ENCODE data around the gene CADM2. TPM values are rescaled to one million over a fixed set of nuclear protein-coding genes. Genes with fewer than 3 reads are reported as not detected.

CADM2 gene
- total RNA-seq, 1 donor from 2014 or later, result 4.2 TPM

DNA sequence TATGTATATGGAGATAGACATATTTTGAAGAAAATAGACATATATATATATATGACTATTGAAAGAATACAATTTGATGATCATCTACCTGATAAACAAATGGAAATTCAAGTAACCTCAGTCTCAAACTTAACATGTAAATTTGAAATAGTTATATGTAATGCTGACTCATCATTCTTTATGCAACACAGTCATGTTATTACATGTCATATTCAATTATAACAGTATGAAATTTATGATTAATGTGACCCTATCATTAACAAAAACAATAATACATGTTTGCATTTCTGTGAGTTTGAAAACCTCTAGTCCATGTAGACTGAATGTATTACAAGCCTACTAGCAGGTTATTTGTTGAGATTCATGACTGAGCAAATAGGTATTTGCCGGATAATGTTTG, 204.1 kb downstream of the CADM2 start:
- Histone ChIP-seq H3K27me3 (ENCODE audit: control insufficient read depth in 3 of 3, insufficient read depth in 3 of 3, low read length in 3 of 3) (no peaks in the 10 kb centered on the region), H3K9me3 (ENCODE audit: control insufficient read depth in 3 of 3, low read length in 3 of 3) (no peaks in the 10 kb centered on the region), H3K4me1 (ENCODE audit: control insufficient read depth in 3 of 3, insufficient read depth in 3 of 3, low read length in 3 of 3) (no peaks in the 10 kb centered on the region)

GRCh38 chr3:85164436-85164835, 205.6 kb downstream of the CADM2 start:
- Histone ChIP-seq H3K9me3 (ENCODE audit: control insufficient read depth in 3 of 3, low read length in 3 of 3) (no peaks in the 10 kb centered on the region), H3K4me1 (ENCODE audit: control insufficient read depth in 3 of 3, insufficient read depth in 3 of 3, low read length in 3 of 3) (no peaks in the 10 kb centered on the region), H3K9ac (ENCODE audit: low read depth in 1 of 3, low read length in 3 of 3) (no peak overlapping the region), H3K27ac (ENCODE audit: low read depth, low read length) (no peak overlapping the region), H3K4me3 (ENCODE audit: low read length in 3 of 3) (no peak overlapping the region), H3K36me3 (ENCODE audit: control insufficient read depth in 3 of 3, insufficient read depth in 3 of 3, low read length in 3 of 3) (no peaks in the 10 kb centered on the region), H3K27me3 (ENCODE audit: control insufficient read depth in 3 of 3, insufficient read depth in 3 of 3, low read length in 3 of 3) (no peaks in the 10 kb centered on the region)

More for the DNA sequence above, 204.1 kb downstream of the CADM2 start:
- Histone ChIP-seq H3K36me3 (ENCODE audit: control insufficient read depth in 3 of 3, insufficient read depth in 3 of 3, low read length in 3 of 3) (no peaks in the 10 kb centered on the region), H3K9ac (ENCODE audit: low read depth in 1 of 3, low read length in 3 of 3) (no peak overlapping the region), H3K4me3 (ENCODE audit: low read length in 3 of 3) (no peak overlapping the region), H3K27ac (ENCODE audit: low read depth, low read length) (no peak overlapping the region)

DNA sequence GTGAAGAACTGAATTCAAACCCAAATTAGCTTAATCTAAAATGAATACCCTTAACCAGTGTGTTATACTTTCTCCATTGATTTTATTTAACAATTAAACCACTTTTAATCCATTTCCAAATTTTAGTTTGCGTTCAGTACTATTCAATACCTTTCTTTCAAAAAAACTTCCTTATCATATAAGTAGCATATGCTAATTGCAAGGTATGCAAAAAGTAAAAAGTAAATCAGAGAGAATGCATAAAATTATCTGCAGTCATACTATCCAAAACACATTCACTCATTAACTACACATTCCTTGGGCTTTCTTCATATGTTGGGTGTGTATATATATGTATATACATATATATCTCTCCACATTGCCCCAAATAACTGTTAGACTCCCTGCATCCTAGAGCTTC, 208.8 kb downstream of the CADM2 start:
- Histone ChIP-seq H3K4me3 (ENCODE audit: low read length in 3 of 3) (no peak overlapping the region), H3K27ac (ENCODE audit: low read depth, low read length) (no peak overlapping the region), H3K4me1 (ENCODE audit: control insufficient read depth in 3 of 3, insufficient read depth in 3 of 3, low read length in 3 of 3) (no peaks in the 10 kb centered on the region), H3K27me3 (ENCODE audit: control insufficient read depth in 3 of 3, insufficient read depth in 3 of 3, low read length in 3 of 3) (no peaks in the 10 kb centered on the region), H3K9ac (ENCODE audit: low read depth in 1 of 3, low read length in 3 of 3) (no peak overlapping the region), H3K36me3 (ENCODE audit: control insufficient read depth in 3 of 3, insufficient read depth in 3 of 3, low read length in 3 of 3) (no peaks in the 10 kb centered on the region), H3K9me3 (ENCODE audit: control insufficient read depth in 3 of 3, low read length in 3 of 3) (no peaks in the 10 kb centered on the region)

DNA sequence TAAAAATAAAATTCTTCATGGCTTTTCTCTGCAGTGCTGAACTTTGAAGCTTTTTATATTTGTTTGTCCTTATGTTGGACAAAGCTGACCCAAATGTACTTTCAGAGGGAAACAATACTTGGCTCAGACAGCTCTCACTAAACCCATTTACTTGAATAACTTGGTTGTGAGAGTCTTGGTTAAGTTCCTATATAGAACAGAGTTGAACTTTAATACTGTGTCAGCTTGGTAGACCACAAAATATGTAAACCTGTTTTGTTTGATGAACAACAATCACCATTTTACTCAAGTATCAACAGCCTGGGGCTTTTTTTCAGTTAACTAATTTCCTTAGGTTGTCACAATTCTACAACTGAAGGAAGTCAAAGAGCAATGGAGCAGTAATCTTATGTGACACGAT, 211.9 kb downstream of the CADM2 start:
- no peak overlapping the region for H3K27ac ChIP-seq (ENCODE audit: low read depth, low read length)
- H3K9ac ChIP-seq (ENCODE audit: low read depth in 1 of 3, low read length in 3 of 3), result no peak overlapping the region
- no peaks in the 10 kb centered on the region for H3K27me3 ChIP-seq (ENCODE audit: control insufficient read depth in 3 of 3, insufficient read depth in 3 of 3, low read length in 3 of 3)

DNA sequence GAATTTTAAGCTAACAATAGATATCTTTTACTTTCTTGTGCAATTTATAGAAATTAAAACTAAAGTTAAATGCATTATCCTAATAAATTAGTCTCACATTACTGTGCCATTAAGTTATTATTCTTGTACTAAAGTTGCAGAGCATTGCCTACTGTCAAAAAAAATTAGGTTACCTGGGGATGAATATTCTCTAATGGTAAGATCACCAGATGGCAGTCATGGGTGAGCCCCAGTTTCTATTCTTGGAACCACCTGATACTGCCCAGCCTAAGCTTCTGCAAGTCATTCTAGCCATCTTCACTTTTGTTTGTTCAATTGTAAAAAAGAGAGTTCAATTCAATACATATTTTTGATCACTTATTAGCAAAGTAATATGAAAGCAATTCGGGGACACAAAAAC, 213.2 kb downstream of the CADM2 start:
- Histone ChIP-seq H3K27ac (ENCODE audit: low read depth, low read length) (no peak overlapping the region), H3K4me1 (ENCODE audit: control insufficient read depth in 3 of 3, insufficient read depth in 3 of 3, low read length in 3 of 3) (no peaks in the 10 kb centered on the region), H3K4me3 (ENCODE audit: low read length in 3 of 3) (no peak overlapping the region), H3K36me3 (ENCODE audit: control insufficient read depth in 3 of 3, insufficient read depth in 3 of 3, low read length in 3 of 3) (no peaks in the 10 kb centered on the region), H3K9ac (ENCODE audit: low read depth in 1 of 3, low read length in 3 of 3) (no peak overlapping the region), H3K9me3 (ENCODE audit: control insufficient read depth in 3 of 3, low read length in 3 of 3) (no peaks in the 10 kb centered on the region), H3K27me3 (ENCODE audit: control insufficient read depth in 3 of 3, insufficient read depth in 3 of 3, low read length in 3 of 3) (no peaks in the 10 kb centered on the region)

More for the DNA sequence above, 211.9 kb downstream of the CADM2 start:
- no peaks in the 10 kb centered on the region for H3K9me3 ChIP-seq (ENCODE audit: control insufficient read depth in 3 of 3, low read length in 3 of 3)
- no peaks in the 10 kb centered on the region for H3K4me1 ChIP-seq (ENCODE audit: control insufficient read depth in 3 of 3, insufficient read depth in 3 of 3, low read length in 3 of 3)
- no peak overlapping the region for H3K4me3 ChIP-seq (ENCODE audit: low read length in 3 of 3)
- H3K36me3 ChIP-seq (ENCODE audit: control insufficient read depth in 3 of 3, insufficient read depth in 3 of 3, low read length in 3 of 3), result no peaks in the 10 kb centered on the region

- H3K27me3 ChIP-seq (ENCODE audit: control insufficient read depth in 3 of 3, insufficient read depth in 3 of 3, low read length in 3 of 3), result no peaks in the 10 kb centered on the region
- H3K36me3 ChIP-seq (ENCODE audit: control insufficient read depth in 3 of 3, insufficient read depth in 3 of 3, low read length in 3 of 3), result no peaks in the 10 kb centered on the region
- H3K27ac ChIP-seq (ENCODE audit: low read depth, low read length), result no peak overlapping the region
- no peaks in the 10 kb centered on the region for H3K4me1 ChIP-seq (ENCODE audit: control insufficient read depth in 3 of 3, insufficient read depth in 3 of 3, low read length in 3 of 3)
- no peak overlapping the region for H3K9ac ChIP-seq (ENCODE audit: low read depth in 1 of 3, low read length in 3 of 3)
- H3K4me3 ChIP-seq (ENCODE audit: low read length in 3 of 3), result no peak overlapping the region
- no peaks in the 10 kb centered on the region for H3K9me3 ChIP-seq (ENCODE audit: control insufficient read depth in 3 of 3, low read length in 3 of 3)
Measured at GRCh38 chr3:85176799-85177198, 218.0 kb downstream of the CADM2 start.

GRCh38 chr3:85182975-85183752, 224.4 kb downstream of the CADM2 start:
- no peak overlapping the region for H3K4me3 ChIP-seq (ENCODE audit: low read length in 3 of 3)
- no peak overlapping the region for H3K9ac ChIP-seq (ENCODE audit: low read depth in 1 of 3, low read length in 3 of 3)
- H3K4me1 ChIP-seq (ENCODE audit: control insufficient read depth in 3 of 3, insufficient read depth in 3 of 3, low read length in 3 of 3), result no peaks in the 10 kb centered on the region
- no peaks in the 10 kb centered on the region for H3K27me3 ChIP-seq (ENCODE audit: control insufficient read depth in 3 of 3, insufficient read depth in 3 of 3, low read length in 3 of 3)
- no peaks in the 10 kb centered on the region for H3K9me3 ChIP-seq (ENCODE audit: control insufficient read depth in 3 of 3, low read length in 3 of 3)
- H3K27ac ChIP-seq (ENCODE audit: low read depth, low read length), result no peak overlapping the region
- H3K36me3 ChIP-seq (ENCODE audit: control insufficient read depth in 3 of 3, insufficient read depth in 3 of 3, low read length in 3 of 3), result no peaks in the 10 kb centered on the region

DNA sequence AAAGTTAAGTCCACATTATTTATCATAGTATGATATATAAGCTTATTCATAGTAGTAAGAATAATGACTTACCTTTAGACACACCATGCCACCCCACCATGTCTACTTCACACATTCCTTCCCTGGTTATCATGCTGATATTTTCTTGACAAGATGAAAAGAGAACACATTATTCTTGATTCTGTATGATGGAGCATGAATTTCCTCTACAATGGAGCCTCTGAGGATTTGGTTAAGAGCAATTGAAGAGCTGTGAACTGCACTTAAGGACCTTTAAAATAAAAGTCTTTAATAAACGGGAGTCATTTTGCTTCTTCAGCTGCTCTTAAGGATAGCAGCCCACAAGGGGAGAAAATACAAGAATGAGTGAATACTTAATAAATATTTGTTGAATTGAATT, 226.7 kb downstream of the CADM2 start:
- Histone ChIP-seq H3K9me3 (ENCODE audit: control insufficient read depth in 3 of 3, low read length in 3 of 3) (no peaks in the 10 kb centered on the region), H3K27ac (ENCODE audit: low read depth, low read length) (no peak overlapping the region), H3K4me3 (ENCODE audit: low read length in 3 of 3) (no peak overlapping the region), H3K9ac (ENCODE audit: low read depth in 1 of 3, low read length in 3 of 3) (no peak overlapping the region), H3K4me1 (ENCODE audit: control insufficient read depth in 3 of 3, insufficient read depth in 3 of 3, low read length in 3 of 3) (no peaks in the 10 kb centered on the region), H3K27me3 (ENCODE audit: control insufficient read depth in 3 of 3, insufficient read depth in 3 of 3, low read length in 3 of 3) (no peaks in the 10 kb centered on the region), H3K36me3 (ENCODE audit: control insufficient read depth in 3 of 3, insufficient read depth in 3 of 3, low read length in 3 of 3) (no peaks in the 10 kb centered on the region)

GRCh38 chr3:85189731-85190130, 230.9 kb downstream of the CADM2 start:
- no peaks in the 10 kb centered on the region for H3K36me3 ChIP-seq (ENCODE audit: control insufficient read depth in 3 of 3, insufficient read depth in 3 of 3, low read length in 3 of 3)
- no peaks in the 10 kb centered on the region for H3K27me3 ChIP-seq (ENCODE audit: control insufficient read depth in 3 of 3, insufficient read depth in 3 of 3, low read length in 3 of 3)
- no peaks in the 10 kb centered on the region for H3K4me1 ChIP-seq (ENCODE audit: control insufficient read depth in 3 of 3, insufficient read depth in 3 of 3, low read length in 3 of 3)
- H3K4me3 ChIP-seq (ENCODE audit: low read length in 3 of 3), result no peak overlapping the region
- no peak overlapping the region for H3K9ac ChIP-seq (ENCODE audit: low read depth in 1 of 3, low read length in 3 of 3)
- H3K9me3 ChIP-seq (ENCODE audit: control insufficient read depth in 3 of 3, low read length in 3 of 3), result no peaks in the 10 kb centered on the region
- no peak overlapping the region for H3K27ac ChIP-seq (ENCODE audit: low read depth, low read length)

- Histone ChIP-seq H3K4me3 (ENCODE audit: low read length in 3 of 3) (no peak overlapping the region), H3K27ac (ENCODE audit: low read depth, low read length) (no peak overlapping the region), H3K4me1 (ENCODE audit: control insufficient read depth in 3 of 3, insufficient read depth in 3 of 3, low read length in 3 of 3) (no peaks in the 10 kb centered on the region), H3K36me3 (ENCODE audit: control insufficient read depth in 3 of 3, insufficient read depth in 3 of 3, low read length in 3 of 3) (no peaks in the 10 kb centered on the region), H3K9ac (ENCODE audit: low read depth in 1 of 3, low read length in 3 of 3) (no peak overlapping the region), H3K27me3 (ENCODE audit: control insufficient read depth in 3 of 3, insufficient read depth in 3 of 3, low read length in 3 of 3) (no peaks in the 10 kb centered on the region), H3K9me3 (ENCODE audit: control insufficient read depth in 3 of 3, low read length in 3 of 3) (no peaks in the 10 kb centered on the region)
Measured at GRCh38 chr3:85193565-85193964, 234.8 kb downstream of the CADM2 start.
